Measurements from ENCODE around the gene DKK2. TPM values are rescaled to one million over a fixed set of nuclear protein-coding genes. Genes with fewer than 3 reads are reported as not detected.

DKK2 gene
- polyA plus RNA-seq, 1 of the 3 experiments (the other 2 are of a cell fraction) = 53.1 TPM

DNA sequence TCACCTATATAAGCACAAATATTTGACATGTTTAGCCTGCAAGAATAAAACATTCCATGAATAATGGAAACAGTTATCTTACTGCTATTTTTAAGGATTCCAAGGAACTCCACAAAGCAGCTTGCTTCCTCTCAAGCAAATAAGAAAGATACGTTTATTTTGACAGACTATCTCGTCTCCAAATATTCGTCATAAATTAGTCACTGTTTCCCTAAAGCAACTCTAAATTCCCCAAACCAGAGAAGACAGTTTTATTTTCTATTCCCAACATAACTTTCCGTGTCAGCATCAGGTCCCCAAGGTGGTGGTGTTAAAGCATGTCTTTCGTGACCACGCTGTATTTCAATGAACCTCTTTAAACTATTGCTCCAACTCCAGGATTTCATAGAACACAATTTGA, 24.3 kb upstream of the DKK2 start:
- peaks cover 10% of the 10 kb centered on the region for H3F3A ChIP-seq (replicated peaks; ENCODE audit: insufficient read depth)
- DNase-seq = no peak
- H3K36me3 ChIP-seq (replicated peaks in 1 of 2; ENCODE audit: control insufficient read depth in 1 of 2, insufficient read depth in 2 of 2, low read length in 1 of 2) = no peaks in the 10 kb centered on the region
- WGBS (ENCODE audit: low lambda C conversion rate) = 65% methylated on average over 6 of the region's 6 CpGs
- H4K20me1 ChIP-seq (ENCODE audit: insufficient read depth) = no peaks in the 10 kb centered on the region
- no peaks in the 10 kb centered on the region for H3K79me2 ChIP-seq (ENCODE audit: insufficient read depth)
- TF ChIP-seq JUND (IDR thresholded peaks at IDR 0.05) (0 out of 2 replicates have a peak, but pooled peaks have one; percentile 9), RAD21 (IDR thresholded peaks at IDR 0.05; ENCODE audit: low read length) (no peak), SIN3A (IDR thresholded peaks at IDR 0.05; ENCODE audit: borderline replicate concordance, low read depth, low read length) (no peak), FOSL2 (IDR thresholded peaks at IDR 0.05; ENCODE audit: borderline replicate concordance, low read depth) (no peak), CHD2 (IDR thresholded peaks at IDR 0.05; ENCODE audit: low read length, partially characterized antibody) (no peak), GABPA (IDR thresholded peaks at IDR 0.05; ENCODE audit: low read depth) (no peak), FOXM1 (IDR thresholded peaks at IDR 0.05; ENCODE audit: low read depth) (no peak)
- H3K4me2 ChIP-seq = peak overlapping the region; percentile 27; the same call in 1 of the 2 replicates
- peak overlapping the region in 1 of 2 experiments; percentile 49; a peak in 2 of 4 replicates for H3K27ac ChIP-seq (ENCODE audit: low read depth in 2 of 2, low read length in 1 of 2)
- H3K27me3 ChIP-seq (ENCODE audit: insufficient read depth) = no peaks in the 10 kb centered on the region
- H3K9me3 ChIP-seq = no peaks in the 10 kb centered on the region
- H3K4me1 ChIP-seq (ENCODE audit: control insufficient read depth in 1 of 2, insufficient read depth in 2 of 2, low read depth in 1 of 2, low read length in 1 of 2) = peaks cover 0 to 10% of the 10 kb centered on the region in 2 experiments; a peak in 2 of 4 replicates
- no peak overlapping the region for H3K9ac ChIP-seq
- ChIA-PET CTCF (interaction anchor here (0.8 to 1.5 kb wide), 2 partner anchors 9 to 15 kb away, joined by 3 read pairs; no protein-coding TSS in a partner anchor), POLR2A (no interaction called here)
- H3K9me2 ChIP-seq = no peaks in the 10 kb centered on the region
- H3K4me3 ChIP-seq (ENCODE audit: low read depth in 2 of 2, low read length in 1 of 2) = no peak overlapping the region
- H2AFZ ChIP-seq (ENCODE audit: low read depth) = no peak overlapping the region

- WGBS (ENCODE audit: low lambda C conversion rate) = 46% methylated on average over 1 of the region's 1 CpG
- POLR2A ChIA-PET = no interaction called here
- H3K79me2 ChIP-seq (ENCODE audit: insufficient read depth) = no peaks in the 10 kb centered on the region
Measured at GRCh38 chr4:107058828-107059227, 22.7 kb upstream of the DKK2 start.

More at GRCh38 chr4:107058828-107059227, 22.7 kb upstream of the DKK2 start:
- Histone ChIP-seq H3K9me3 (no peaks in the 10 kb centered on the region), H4K20me1 (ENCODE audit: insufficient read depth) (no peaks in the 10 kb centered on the region), H3K4me1 (ENCODE audit: control insufficient read depth in 1 of 2, insufficient read depth in 2 of 2, low read depth in 1 of 2, low read length in 1 of 2) (peaks cover 0 to 10% of the 10 kb centered on the region in 2 experiments; a peak in 2 of 4 replicates), H3K27ac (ENCODE audit: low read depth in 2 of 2, low read length in 1 of 2) (peak overlapping the region in 1 of 2 experiments; percentile 43; a peak in 1 of 4 replicates), H2AFZ (ENCODE audit: low read depth) (no peak overlapping the region), H3K27me3 (ENCODE audit: insufficient read depth) (no peaks in the 10 kb centered on the region), H3K36me3 (replicated peaks in 1 of 2; ENCODE audit: control insufficient read depth in 1 of 2, insufficient read depth in 2 of 2, low read length in 1 of 2) (no peaks in the 10 kb centered on the region), H3K9me2 (no peaks in the 10 kb centered on the region), H3F3A (replicated peaks; ENCODE audit: insufficient read depth) (peaks cover 10% of the 10 kb centered on the region), H3K4me3 (ENCODE audit: low read depth in 2 of 2, low read length in 1 of 2) (no peak overlapping the region), H3K4me2 (peak overlapping the region; percentile 0; the same call in 1 of the 2 replicates), H3K9ac (no peak overlapping the region)
- CTCF ChIA-PET = interaction anchor here (1.2 kb wide), 1 partner anchor 22 kb away, joined by 3 read pairs; no protein-coding TSS in a partner anchor
- DNase-seq = no peak
- TF ChIP-seq TCF12 (IDR thresholded peaks at IDR 0.05) (no peak), USF2 (IDR thresholded peaks at IDR 0.05; ENCODE audit: borderline replicate concordance, low read depth, low read length) (no peak), NRF1 (IDR thresholded peaks at IDR 0.05; ENCODE audit: low read depth, low read length) (no peak), NFIC (IDR thresholded peaks at IDR 0.05; ENCODE audit: borderline replicate concordance) (no peak), CHD2 (IDR thresholded peaks at IDR 0.05; ENCODE audit: low read length, partially characterized antibody) (no peak), JUND (IDR thresholded peaks at IDR 0.05) (peak; percentile 49), FOSL2 (IDR thresholded peaks at IDR 0.05; ENCODE audit: borderline replicate concordance, low read depth) (peak; percentile 77; the same call in 1 of the 2 replicates), MEF2A (IDR thresholded peaks at IDR 0.05; ENCODE audit: borderline replicate concordance, low read depth) (no peak), RXRA (IDR thresholded peaks at IDR 0.05; ENCODE audit: borderline replicate concordance, low read depth) (no peak), RFX5 (IDR thresholded peaks at IDR 0.05; ENCODE audit: low read length) (no peak), FOXM1 (IDR thresholded peaks at IDR 0.05; ENCODE audit: low read depth) (no peak), TEAD4 (IDR thresholded peaks at IDR 0.05; ENCODE audit: borderline replicate concordance, insufficient read depth) (no peak)
- TF ChIP-seq, protein P1, sequence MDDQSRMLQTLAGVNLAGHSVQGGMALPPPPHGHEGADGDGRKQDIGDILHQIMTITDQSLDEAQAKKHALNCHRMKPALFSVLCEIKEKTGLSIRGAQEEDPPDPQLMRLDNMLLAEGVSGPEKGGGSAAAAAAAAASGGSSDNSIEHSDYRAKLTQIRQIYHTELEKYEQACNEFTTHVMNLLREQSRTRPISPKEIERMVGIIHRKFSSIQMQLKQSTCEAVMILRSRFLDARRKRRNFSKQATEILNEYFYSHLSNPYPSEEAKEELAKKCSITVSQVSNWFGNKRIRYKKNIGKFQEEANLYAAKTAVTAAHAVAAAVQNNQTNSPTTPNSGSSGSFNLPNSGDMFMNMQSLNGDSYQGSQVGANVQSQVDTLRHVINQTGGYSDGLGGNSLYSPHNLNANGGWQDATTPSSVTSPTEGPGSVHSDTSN (IDR thresholded peaks at IDR 0.05) = no peak
- TF ChIP-seq, protein P2, sequence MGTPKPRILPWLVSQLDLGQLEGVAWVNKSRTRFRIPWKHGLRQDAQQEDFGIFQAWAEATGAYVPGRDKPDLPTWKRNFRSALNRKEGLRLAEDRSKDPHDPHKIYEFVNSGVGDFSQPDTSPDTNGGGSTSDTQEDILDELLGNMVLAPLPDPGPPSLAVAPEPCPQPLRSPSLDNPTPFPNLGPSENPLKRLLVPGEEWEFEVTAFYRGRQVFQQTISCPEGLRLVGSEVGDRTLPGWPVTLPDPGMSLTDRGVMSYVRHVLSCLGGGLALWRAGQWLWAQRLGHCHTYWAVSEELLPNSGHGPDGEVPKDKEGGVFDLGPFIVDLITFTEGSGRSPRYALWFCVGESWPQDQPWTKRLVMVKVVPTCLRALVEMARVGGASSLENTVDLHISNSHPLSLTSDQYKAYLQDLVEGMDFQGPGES (IDR thresholded peaks at IDR 0.05; ENCODE audit: low read depth, low read length) = no peak
